HG02759 (cell line): ENCODE data around the gene CLEC3A.
"Not testable (repeated sequence)": the region's sequence is repeated elsewhere in the genome, so short reads cannot be mapped to it uniquely, and the experiment has no call there.

Experiments
- ATAC-seq: cut with Tn5 transposase; IDR thresholded peaks from one replicate; pipeline ENCODE4 v1.9.1; 2021; ENCODE audit warnings: mild to moderate bottlenecking, moderate library complexity; ENCODE audit not compliant: unreplicated experiment

Gene CLEC3A, protein sequence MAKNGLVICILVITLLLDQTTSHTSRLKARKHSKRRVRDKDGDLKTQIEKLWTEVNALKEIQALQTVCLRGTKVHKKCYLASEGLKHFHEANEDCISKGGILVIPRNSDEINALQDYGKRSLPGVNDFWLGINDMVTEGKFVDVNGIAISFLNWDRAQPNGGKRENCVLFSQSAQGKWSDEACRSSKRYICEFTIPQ

DNA sequence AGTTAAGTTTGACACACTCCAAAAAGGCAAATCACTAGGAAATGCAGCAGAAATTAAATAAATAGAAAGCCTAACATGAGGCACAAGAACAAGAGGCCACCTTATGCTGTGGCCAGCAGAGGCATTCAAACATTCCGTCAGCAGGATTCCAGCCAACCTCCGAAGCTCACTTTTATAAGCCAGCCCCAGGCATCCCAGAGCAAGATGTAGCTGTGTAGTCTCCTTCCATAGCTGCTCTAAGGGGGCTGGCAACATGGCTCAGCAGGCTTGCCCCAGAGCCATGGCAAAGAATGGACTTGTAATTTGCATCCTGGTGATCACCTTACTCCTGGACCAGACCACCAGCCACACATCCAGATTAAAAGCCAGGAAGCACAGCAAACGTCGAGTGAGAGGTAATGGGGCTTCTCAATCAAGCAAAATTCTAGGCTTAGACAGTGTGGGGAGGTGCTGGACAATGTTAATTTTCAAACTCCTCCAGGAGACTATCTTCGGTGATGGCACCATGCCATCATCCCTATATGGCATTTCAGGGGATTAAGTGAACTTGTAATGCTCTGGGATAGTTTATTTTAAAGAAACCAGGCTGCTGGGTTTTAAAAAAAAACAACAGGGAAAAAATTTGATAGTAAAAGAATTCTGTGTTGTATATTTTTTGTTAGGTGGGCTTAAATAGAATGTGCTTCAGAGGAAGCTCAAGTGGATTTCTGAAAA is at the start of gene CLEC3A:
CLEC3A (plus strand) TSS at position 202 of the 714 bp plus-strand sequence; CDS start at position 281, 79 bp downstream.
- no peak for ATAC-seq

DNA sequence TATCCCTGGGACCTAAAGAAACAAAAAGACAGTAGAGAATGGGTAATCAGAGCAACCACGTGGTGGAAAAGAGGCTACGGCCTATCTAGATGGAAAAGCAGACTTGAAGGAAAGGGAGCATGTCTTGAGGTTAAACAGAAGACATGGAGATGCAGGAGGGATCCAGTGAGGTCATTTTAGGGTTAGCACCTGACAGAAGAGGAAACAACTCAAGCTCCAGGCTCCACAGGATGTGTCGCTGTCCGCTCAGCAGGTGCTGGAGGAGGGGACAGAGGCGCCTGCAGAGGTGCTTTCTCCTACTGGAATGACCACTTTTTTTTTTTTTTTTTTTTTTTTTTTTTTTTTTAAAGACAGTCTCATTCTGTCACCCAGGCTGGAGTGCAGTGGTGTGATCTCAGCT is 47.5 kb upstream of the CLEC3A start:
- ATAC-seq: no peak

GRCh38 chr16:77975942-77976341 is 46.4 kb upstream of the CLEC3A start:
- ATAC-seq: no peak

DNA sequence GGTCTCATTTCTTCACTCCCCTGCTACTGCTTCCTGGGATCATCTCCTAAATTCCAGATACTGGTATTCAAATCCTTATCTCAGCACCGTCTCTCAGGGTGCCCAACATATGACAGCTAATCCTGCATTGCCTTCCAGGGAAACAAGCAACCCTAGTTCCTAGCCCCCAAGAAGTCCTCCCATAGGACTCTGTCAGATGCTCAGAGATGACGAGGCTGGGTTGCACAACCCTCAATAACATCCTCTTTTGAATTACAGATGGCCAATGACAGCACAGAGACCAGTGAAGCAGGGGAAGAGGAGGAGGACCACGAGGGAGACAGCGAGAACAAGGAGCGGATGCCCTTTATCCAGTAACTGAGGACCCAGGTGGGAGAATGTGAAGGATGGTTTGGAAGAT is 45.0 kb upstream of the CLEC3A start:
- no peak for ATAC-seq

- no peak for ATAC-seq
Measured at GRCh38 chr16:77985111-77985510, 37.2 kb upstream of the CLEC3A start.

DNA sequence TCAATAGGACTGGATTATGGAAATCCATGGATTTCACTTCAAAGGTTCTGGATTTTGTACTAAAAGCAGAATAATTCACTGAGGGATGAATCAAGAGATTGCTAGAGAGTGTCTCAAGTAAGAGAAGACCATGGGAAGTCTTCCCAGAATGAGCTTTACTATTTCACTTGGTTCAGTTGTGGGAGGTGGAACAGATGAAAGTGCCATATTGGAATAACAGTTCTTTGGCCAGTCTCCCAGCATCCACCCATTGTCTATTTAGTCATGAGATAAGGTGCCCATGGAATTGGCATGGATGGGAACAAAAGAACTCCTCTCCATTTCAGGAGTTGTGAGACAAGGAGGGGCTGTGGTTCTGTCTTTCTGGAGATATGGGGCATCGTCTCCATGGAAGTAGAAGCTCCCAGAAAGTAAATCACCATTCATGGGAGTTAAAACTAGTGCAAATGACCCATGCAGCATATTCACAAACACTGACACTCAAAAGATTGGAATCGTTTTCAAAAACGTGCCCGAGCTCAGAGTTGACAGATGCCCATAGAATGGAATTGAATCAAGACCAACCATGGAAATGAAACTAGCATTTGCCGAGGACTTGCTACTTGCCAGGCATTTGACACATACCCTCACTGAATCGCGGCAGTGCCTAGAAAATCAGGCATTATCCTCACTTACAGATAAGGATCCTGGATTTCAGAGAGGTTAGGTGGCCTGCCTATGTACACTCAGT is 36.2 kb upstream of the CLEC3A start:
- no peak for ATAC-seq

DNA sequence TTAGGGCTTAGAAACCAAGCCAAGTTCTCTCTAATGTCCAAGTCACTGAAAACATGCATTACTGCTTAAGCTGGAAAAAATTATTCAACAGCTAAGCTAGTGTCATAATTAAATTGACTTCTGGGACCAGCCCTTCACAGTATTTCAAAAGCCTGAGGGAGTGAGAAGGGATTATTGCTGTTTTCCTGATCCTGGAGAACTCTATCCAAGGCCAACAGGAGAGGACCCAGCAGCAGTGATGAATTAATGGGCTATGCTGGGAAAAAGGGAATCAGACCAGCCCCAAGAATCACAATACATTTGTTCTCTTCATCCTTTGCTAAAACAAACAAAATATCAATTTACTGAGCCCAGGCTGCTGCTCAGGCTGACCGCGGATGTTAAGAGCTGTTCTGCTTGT is 34.5 kb upstream of the CLEC3A start:
- ATAC-seq: no peak

DNA sequence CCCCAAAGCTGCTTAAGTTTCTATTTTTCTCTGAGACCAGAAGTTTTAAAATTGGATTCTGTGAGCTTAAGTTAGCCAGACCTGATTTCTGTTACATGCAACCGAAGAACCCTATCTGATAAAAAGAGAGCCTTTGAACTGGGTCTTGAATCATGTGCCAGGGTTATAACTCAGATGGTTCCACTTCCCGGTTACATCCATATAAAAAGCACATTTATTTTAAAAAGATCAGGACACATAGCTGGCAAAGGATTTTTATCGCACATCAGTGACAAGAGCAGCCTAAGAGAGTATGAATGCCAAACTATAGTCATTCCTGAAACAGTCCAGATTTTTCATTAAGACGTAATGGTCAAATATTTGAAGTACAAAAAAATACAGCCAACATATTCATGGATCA is 32.5 kb upstream of the CLEC3A start:
- no peak for ATAC-seq

GRCh38 chr16:77991701-77992100 is 30.6 kb upstream of the CLEC3A start:
- no peak for ATAC-seq

- not testable (repeated sequence) for ATAC-seq
Measured at GRCh38 chr16:77992381-77992780, 30.0 kb upstream of the CLEC3A start.

DNA sequence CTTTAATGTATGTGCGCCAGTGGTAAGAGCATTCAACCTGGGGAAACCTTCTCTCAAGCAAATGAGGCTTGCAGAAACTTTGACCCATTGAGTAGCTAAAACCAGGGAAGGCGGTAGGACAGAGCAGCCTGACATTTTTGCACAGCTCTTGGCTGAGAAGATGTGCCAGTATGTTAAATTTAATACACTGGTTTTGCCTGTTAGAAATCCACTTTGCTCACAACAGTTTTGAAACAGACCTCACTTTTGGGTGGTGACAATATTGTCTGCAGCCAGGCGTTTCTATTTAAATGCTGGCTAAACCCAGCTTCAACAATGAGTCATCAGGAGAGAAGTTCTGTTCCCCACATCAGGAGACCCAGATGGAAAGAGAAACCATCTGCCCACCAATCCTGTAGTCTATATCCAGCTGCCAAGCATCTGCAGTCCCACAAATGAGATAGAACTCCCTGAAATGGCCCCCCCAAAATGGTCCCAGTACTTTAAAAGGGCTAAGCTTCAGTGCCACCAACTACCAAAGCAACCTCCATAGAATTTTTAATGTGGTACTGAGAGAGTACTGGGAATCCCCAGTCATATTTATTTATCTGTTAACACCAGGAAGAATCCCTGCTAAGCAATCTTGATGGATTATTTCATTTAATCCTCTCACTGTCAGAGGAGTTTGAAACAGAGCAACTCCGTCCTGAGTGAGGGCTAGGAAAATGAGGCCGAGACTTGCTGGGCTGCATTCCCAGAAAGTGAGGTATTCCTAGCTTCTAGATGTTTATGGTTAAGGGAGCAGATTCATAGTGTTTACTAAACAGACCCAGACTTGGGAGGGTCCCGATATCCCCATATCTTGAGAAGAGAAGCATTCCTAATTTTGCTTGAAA is 29.0 kb upstream of the CLEC3A start:
- no peak for ATAC-seq

DNA sequence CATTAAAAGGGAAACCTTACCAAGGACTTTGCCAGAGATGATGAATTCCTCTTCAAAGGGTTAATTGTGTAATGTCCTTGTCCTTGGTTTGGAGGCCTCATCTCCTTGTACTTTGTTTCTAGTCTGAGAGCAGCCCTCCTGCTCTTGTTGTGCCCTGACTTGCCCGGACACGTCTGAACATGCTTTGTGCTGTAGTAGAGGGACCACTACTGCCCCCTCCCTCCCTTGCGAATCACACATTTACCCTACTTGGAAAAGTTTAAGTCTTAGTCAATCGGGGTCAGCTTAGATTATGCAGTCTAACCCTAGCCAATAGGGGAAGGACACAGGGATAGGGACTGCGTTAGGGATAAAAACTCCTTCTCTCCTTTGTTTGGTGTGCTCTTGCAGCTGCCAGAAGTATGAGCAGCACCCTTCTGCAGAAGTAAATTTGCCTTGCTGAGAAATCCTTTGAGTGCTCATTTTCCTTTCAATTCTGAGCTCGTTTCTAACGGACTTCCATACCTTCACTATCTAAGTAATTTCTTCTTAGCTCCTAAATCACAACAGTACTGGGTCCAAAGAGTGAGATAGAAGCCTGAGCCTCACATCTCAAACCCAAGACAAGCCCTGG is 26.4 kb upstream of the CLEC3A start:
- ATAC-seq: no peak

- ATAC-seq: no peak
Measured at GRCh38 chr16:77998350-77999023, 23.9 kb upstream of the CLEC3A start.

DNA sequence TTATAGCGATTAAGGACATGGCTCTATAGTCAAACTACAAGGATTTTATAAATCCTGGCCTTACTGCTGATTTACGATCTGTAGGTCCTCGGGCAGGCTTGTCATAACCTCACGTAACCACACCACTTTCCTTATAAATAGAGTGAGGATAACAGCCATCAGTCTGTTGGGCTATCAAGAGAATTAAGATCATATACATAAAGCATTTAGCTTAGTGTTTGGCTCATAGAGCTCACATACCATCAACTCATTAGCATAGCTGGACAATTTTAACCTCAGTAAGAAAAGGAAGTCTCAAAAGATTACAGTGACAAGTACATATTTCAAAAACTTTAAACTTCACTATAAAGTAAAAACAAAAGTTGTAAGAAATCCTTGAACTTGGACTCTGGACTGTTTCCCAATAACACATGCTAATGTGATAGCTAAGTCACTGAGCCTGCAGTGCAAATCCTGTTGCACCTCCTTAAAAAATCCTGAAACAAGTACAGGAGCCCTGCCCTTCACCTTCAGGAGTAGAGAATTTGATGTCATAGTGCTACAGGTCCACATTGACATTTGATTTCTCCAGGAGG is 20.8 kb upstream of the CLEC3A start:
- no peak for ATAC-seq

DNA sequence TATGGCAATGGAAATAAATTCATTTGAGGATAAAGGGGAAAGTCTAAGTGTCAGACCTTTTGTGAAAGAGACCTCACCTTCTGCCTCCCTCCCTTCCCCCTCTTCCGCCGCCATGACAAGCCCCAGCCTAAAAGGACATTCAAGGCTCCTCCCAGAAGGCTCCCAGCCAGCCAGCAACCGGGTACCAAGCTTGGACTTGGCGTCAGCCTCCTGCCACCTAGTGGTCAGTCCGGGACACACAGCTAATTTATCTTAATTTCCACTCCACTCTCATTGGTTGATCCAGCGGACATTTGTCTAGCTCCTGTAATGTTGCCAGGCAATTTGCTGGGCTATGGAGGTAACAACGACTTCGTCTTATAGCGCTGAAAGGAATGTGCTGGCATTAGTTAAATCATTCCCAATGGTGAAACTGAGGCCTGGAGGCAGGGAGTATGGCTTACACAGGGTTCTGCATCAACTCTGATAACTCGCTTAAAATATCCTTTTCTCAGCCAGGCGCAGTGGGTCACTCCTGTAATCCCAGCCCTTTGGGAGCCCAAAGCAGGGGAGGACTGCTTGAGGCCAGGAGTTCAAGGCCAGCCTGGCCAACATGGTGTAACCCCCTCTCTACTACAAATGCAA is 19.3 kb upstream of the CLEC3A start:
- ATAC-seq: peak; percentile 97

GRCh38 chr16:78004517-78004916 is 17.8 kb upstream of the CLEC3A start:
- ATAC-seq: no peak

GRCh38 chr16:78005881-78006280 is 16.5 kb upstream of the CLEC3A start:
- ATAC-seq: peak; percentile 41

- no peak for ATAC-seq
Measured at GRCh38 chr16:78007121-78007520, 15.2 kb upstream of the CLEC3A start.

DNA sequence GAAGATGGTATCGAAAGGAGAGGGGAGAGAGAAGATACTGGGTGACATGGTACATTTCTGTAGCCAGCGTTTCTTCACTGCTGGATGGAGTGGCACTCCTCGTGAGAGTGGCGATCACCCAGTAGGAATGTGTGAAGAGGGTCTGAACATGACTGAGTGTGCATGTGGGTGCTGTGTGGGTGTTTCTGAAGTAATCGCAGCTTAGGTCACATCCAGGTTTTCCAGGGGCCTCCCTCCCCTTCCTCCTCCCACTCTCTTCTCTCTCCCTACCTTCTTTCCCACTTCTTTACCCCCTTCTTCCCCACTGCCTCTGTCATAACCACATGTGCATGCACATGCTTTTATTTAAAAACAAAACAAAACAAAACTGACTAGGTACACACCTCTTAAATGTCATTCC is 1.8 kb downstream of the CLEC3A start:
- ATAC-seq: no peak
